Neural crest cell (in vitro differentiated cells): Measurements from ENCODE around the gene TMPRSS9. TPM values are rescaled to one million over a fixed set of nuclear protein-coding genes. Genes with fewer than 3 reads are reported as not detected.
A peak's percentile ranks its signal among the peaks of the same experiment; 100 is the strongest.

Experiments
- DNase-seq: peaks from one replicate; pipeline ENCODE4 v3.0.0; 2021; ENCODE audit warnings: low read depth, mixed read lengths, low spot score
- H3K27ac Mint-ChIP-seq: one replicate; pipeline ENCODE4 v1.8.0; 2021; ENCODE audit warnings: mild to moderate bottlenecking, mixed read lengths; ENCODE audit not compliant: unreplicated experiment
- H3K27me3 Mint-ChIP-seq: 2 replicates; pipeline ENCODE4 v1.8.0; 2021; ENCODE audit warnings: low read depth, mild to moderate bottlenecking, mixed read lengths
- H3K36me3 Mint-ChIP-seq: 2 replicates; pipeline ENCODE4 v1.8.0; 2021; ENCODE audit warnings: low read depth, mild to moderate bottlenecking, mixed read lengths
- H3K4me1 Mint-ChIP-seq: 2 replicates; pipeline ENCODE4 v1.8.0; 2021; ENCODE audit warnings: mixed read lengths
- H3K4me3 Mint-ChIP-seq: one replicate; pipeline ENCODE4 v1.8.0; 2021; ENCODE audit warnings: mild to moderate bottlenecking, mixed read lengths
- H3K9me3 Mint-ChIP-seq: 2 replicates; pipeline ENCODE4 v1.8.0; 2021; ENCODE audit warnings: mixed read lengths
- CTCF ChIP-seq: fragments of 200-600 bp; sonication (generic); conservative IDR thresholded peaks from 2 replicates; pipeline ENCODE4 v1.5.0; 2021; ENCODE audit warnings: antibody characterized with exemption, mild to moderate bottlenecking
- total RNA-seq: library from RNA; stranded (reverse); gene quantifications from 2 replicates; pipeline ENCODE4 v1.2.1, GENCODE V29; 2021

TMPRSS9 gene
- total RNA-seq, 1 donor from 2014 or later, result 0.12 TPM

- Mint-ChIP-seq H3K27me3 (peaks cover 2% of the 10 kb centered on the region), H3K4me1 (peaks cover 44% of the 10 kb centered on the region), H3K4me3 (peak overlapping the region; percentile 95), H3K9me3 (no peaks in the 10 kb centered on the region), H3K27ac (peak overlapping the region; percentile 98), H3K36me3 (no peaks in the 10 kb centered on the region)
- no peak for TF ChIP-seq CTCF
- DNase-seq, result no peak
Measured at GRCh38 chr19:2327773-2328400, 32.2 kb upstream of the TMPRSS9 start.

GRCh38 chr19:2328401-2329148 lies 31.5 kb upstream of the TMPRSS9 start, which contains the start of the genes LSM7 and SPPL2B:
Gene LSM7, minus strand, starts transcription at chr19:2328586. Its CDS starts 20 bp downstream, at chr19:2328566.
Gene SPPL2B, plus strand, starts transcription at chr19:2328684. Its CDS starts 26 bp downstream, at chr19:2328710.
- peak; percentile 91 for DNase-seq
- H3K4me3 Mint-ChIP-seq, result peak within 1 kb of the TSS; percentile 95
- H3K9me3 Mint-ChIP-seq, result no peaks in the 10 kb centered on the region
- H3K27ac Mint-ChIP-seq, result peak within 1 kb of the TSS; percentile 98
- H3K27me3 Mint-ChIP-seq, result peaks cover 2% of the 10 kb centered on the region
- H3K36me3 Mint-ChIP-seq, result no peaks in the 10 kb centered on the region
- peaks cover 45% of the 10 kb centered on the region for H3K4me1 Mint-ChIP-seq
- TF ChIP-seq CTCF, result no peak

- H3K36me3 Mint-ChIP-seq, result no peaks in the 10 kb centered on the region
- H3K9me3 Mint-ChIP-seq, result no peaks in the 10 kb centered on the region
- H3K27ac Mint-ChIP-seq, result peak overlapping the region; percentile 94
- peak overlapping the region; percentile 95 for H3K4me3 Mint-ChIP-seq
- peaks cover 48% of the 10 kb centered on the region for H3K4me1 Mint-ChIP-seq
- no peak for DNase-seq
- TF ChIP-seq CTCF, result no peak
- H3K27me3 Mint-ChIP-seq, result peaks cover 2% of the 10 kb centered on the region
Measured at GRCh38 chr19:2329149-2329478, 31.0 kb upstream of the TMPRSS9 start.

- H3K4me1 Mint-ChIP-seq, result peaks cover 48% of the 10 kb centered on the region
- H3K27ac Mint-ChIP-seq, result peak overlapping the region; percentile 94
Measured at GRCh38 chr19:2329501-2329916, 30.6 kb upstream of the TMPRSS9 start.

GRCh38 chr19:2330255-2330631 lies 29.8 kb upstream of the TMPRSS9 start:
- no peaks in the 10 kb centered on the region for H3K9me3 Mint-ChIP-seq
- peak overlapping the region; percentile 84 for H3K4me3 Mint-ChIP-seq
- no peak for TF ChIP-seq CTCF
- no peaks in the 10 kb centered on the region for H3K36me3 Mint-ChIP-seq
- no peak overlapping the region for H3K27ac Mint-ChIP-seq
- peaks cover 2% of the 10 kb centered on the region for H3K27me3 Mint-ChIP-seq
- H3K4me1 Mint-ChIP-seq, result peaks cover 48% of the 10 kb centered on the region
- DNase-seq, result no peak

More at GRCh38 chr19:2329501-2329916, 30.6 kb upstream of the TMPRSS9 start:
- TF ChIP-seq CTCF, result no peak
- Mint-ChIP-seq H3K9me3 (no peaks in the 10 kb centered on the region), H3K27me3 (peaks cover 2% of the 10 kb centered on the region), H3K36me3 (no peaks in the 10 kb centered on the region), H3K4me3 (peak overlapping the region; percentile 95)
- DNase-seq, result no peak
